Superior temporal gyrus (tissue), 1 donor: ENCODE results near the gene ZNF358.

Experiments
- DNase-seq: peaks from one replicate; pipeline ENCODE4 v3.0.0-alpha.2; 2016; ENCODE audit errors: extremely low spot score

Gene ZNF358

DNA sequence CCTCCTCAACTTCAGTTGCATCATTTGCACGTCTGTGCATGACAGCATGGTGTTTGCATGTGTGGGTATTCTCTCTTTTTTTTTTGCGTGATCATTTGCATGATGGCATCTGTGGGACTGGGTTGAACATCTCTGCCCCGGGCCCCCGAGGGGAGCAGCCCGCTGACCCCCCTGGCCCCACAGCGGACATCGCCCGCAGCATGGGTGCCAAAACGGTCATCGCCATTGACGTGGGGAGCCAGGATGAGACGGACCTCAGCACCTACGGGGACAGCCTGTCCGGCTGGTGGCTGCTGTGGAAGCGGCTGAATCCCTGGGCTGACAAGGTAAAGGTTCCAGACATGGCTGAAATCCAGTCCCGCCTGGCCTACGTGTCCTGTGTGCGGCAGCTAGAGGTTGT, 42.8 kb downstream of the ZNF358 start:
- no peak for DNase-seq

DNA sequence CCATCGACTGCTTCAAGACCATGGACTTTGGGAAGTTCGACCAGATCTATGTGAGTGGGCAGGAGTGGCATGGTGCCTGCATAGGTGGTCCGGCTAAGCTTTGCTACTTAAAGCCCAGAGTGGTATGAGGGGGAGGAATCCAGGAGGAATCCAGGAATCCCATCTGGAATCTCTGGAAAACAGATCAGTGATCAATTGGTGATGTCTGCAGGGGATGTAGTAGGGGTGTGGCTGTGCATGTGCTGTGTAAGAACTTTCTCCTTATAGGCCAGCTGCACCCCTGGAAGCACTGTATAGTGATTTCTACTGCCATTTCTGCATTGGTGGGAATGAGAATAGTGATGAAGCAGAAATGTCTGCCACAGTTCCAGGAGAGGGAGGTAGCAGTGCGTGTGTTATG, 43.2 kb downstream of the ZNF358 start:
- DNase-seq, result no peak

DNA sequence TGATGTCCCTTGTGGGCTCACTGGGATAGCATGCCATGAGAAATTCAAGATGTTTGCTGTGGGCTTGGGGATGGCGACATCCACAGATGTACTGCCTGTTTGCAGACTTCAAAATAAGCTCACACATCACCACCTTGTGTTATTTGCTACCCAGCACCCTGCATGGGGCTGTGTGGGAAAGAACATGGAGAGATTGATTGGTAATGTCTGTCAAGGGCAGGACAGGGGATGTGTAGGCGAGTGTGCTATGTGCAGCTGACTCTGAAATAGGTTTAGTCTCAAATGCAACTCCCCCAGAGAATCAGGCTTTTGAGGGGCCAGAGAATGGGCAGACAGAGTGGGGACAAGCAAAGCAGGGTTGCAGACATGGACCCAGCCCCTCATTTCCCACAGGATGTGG, 44.4 kb downstream of the ZNF358 start:
- DNase-seq, result no peak

- DNase-seq, result no peak
These were observed 45.4 kb downstream of the ZNF358 start for GRCh38 chr19:7561325-7561724.

DNA sequence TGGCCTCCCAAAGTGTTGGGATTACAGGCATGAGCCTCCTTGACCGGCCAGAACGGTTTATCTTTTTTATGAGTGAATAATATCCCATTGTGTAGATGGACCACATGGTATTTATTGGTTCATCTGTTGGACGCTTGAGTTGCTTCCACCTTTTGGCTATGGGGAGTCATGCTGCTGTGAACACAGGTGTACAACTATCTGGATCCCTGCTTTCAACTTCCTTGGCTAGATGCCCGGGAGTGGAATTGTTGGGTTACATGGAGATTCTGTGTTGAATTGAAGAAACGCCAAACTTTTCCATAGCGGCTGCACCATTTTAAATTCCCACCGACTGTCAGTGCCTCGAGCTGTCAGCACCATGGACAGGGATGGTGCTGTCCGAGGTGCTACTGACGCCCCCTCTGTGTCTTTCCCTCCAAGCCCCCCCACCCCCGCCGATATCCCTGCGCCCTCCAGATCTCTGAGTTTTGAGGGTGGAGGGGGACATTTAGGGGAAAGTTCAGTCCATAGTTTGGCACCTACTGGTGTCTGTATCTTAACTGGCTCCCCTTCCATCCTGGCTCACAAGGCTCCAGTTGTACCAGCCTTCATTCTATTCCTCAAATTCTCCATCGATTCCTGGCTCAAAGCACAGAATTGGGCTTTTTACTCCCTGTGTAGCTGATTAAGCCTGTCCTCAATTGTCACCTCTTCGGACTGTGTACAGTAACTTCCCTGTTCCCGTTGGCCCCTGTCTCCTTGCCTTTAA, 46.9 kb downstream of the ZNF358 start:
- no peak for DNase-seq

DNA sequence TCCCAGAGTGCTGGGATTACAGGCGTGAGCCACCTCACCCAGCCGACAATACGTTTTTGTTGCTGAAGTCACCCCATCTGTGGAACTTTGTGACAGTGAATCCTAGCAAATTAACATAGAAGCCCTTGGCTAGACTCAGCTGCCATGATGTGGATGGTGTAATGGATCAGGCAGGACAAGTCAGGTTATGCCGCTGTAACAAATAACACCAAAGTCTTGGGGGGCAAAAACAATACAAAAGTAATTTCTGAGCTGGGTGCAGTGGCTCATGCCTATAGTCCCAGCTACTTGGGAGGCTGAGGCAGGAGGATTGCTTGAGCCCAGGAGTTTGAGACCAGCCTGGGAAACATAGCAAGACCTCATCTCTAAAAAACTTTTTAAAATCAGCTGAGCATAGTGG, 49.0 kb downstream of the ZNF358 start:
- no peak for DNase-seq

DNA sequence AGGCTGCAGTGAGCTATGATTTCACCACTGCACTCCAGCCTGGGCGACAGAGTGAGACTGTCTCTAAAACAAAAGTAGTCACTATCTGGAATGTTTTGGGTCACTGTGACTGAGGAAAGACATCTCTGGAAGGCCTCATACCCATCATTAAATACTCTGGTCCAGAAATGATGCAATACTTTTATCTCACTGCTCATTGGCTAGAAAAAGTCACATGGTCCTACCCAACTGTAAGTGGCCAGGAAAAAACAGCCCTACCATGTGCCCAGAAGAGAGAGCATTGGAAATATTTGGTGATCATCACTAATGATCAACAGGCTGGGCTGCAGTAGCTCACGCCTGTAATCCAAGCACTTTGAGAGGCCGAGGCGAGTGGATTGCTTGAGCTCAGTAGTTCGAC, 49.4 kb downstream of the ZNF358 start:
- DNase-seq, result no peak
